ENCODE measurements around the gene TMEM14A.

DNA sequence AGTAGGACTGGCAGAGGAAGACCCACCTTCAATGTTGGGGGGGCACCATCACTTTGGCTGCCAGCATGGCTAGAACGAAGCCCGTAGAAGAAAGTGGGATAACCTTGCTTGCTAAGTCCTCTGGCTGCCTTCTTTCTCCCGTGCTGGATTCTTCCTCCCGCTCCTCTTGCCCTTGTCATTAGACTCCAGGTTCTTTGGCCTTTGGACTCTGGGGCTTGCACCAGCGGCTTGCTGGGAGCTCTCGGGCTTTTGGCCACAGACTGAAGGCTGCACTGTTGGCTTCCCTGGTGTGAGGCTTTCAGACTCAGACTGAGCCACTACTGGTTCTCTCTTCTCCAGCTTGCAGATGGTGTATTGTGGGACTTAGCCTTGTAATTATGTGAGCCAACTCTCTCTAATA lies 64.2 kb downstream of the TMEM14A start:
- TF ChIP-seq POLR2A (IDR thresholded peaks at IDR 0.05) (no peak), POLR2AphosphoS5 (IDR thresholded peaks at IDR 0.05) (no peak)
- TF ChIP-seq, protein P1, sequence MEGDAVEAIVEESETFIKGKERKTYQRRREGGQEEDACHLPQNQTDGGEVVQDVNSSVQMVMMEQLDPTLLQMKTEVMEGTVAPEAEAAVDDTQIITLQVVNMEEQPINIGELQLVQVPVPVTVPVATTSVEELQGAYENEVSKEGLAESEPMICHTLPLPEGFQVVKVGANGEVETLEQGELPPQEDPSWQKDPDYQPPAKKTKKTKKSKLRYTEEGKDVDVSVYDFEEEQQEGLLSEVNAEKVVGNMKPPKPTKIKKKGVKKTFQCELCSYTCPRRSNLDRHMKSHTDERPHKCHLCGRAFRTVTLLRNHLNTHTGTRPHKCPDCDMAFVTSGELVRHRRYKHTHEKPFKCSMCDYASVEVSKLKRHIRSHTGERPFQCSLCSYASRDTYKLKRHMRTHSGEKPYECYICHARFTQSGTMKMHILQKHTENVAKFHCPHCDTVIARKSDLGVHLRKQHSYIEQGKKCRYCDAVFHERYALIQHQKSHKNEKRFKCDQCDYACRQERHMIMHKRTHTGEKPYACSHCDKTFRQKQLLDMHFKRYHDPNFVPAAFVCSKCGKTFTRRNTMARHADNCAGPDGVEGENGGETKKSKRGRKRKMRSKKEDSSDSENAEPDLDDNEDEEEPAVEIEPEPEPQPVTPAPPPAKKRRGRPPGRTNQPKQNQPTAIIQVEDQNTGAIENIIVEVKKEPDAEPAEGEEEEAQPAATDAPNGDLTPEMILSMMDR (IDR thresholded peaks at IDR 0.05) = no peak
